DOHH2 (cell line): ENCODE measurements around the gene COL8A1.
"Not testable (repeated sequence)": the region's sequence is repeated elsewhere in the genome, so short reads cannot be mapped to it uniquely, and the experiment has no call there.

Experiments used
- H3F3A ChIP-seq: fragments of 200-600 bp; sonication (generic), shearing (Covaris generic); 2 replicates; pipeline ENCODE4 v1.6.0; 2016; ENCODE audit warnings: antibody characterized with exemption, mild to moderate bottlenecking; ENCODE audit not compliant: control insufficient read depth, insufficient read depth
- H3K27ac ChIP-seq: fragments of 200-600 bp; sonication (generic); 2 replicates; pipeline ENCODE4 v1.5.1; 2014; ENCODE audit warnings: low read depth, mild to moderate bottlenecking, low read length, moderate library complexity
- H3K27me3 ChIP-seq: fragments of 200-600 bp; sonication (generic); 2 replicates; pipeline ENCODE4 v1.6.1; 2014; ENCODE audit warnings: mild to moderate bottlenecking, low read length, mixed read lengths; ENCODE audit not compliant: control insufficient read depth
- H3K36me3 ChIP-seq: fragments of 200-600 bp; sonication (generic); 2 replicates; pipeline ENCODE4 v1.6.1; 2014; ENCODE audit warnings: mild to moderate bottlenecking, low read length, moderate library complexity, mixed read lengths; ENCODE audit not compliant: control insufficient read depth
- H3K4me1 ChIP-seq: fragments of 200-600 bp; sonication (generic); 2 replicates; pipeline ENCODE4 v1.6.1; 2014; ENCODE audit warnings: mild to moderate bottlenecking, low read length, mixed read lengths; ENCODE audit not compliant: control insufficient read depth
- H3K4me2 ChIP-seq: fragments of 200-600 bp; sonication (generic); 2 replicates; pipeline ENCODE4 v1.6.0; 2014; ENCODE audit warnings: mild to moderate bottlenecking, low read length, moderate library complexity
- H3K4me3 ChIP-seq: fragments of 200-600 bp; sonication (generic); 2 replicates; pipeline ENCODE4 v1.5.1; 2014; ENCODE audit warnings: mild to moderate bottlenecking, low read length, mixed read lengths
- H3K79me2 ChIP-seq: fragments of 200-600 bp; sonication (generic); 2 replicates; pipeline ENCODE4 v1.6.1; 2014; ENCODE audit warnings: mild to moderate bottlenecking, low read length, mixed read lengths; ENCODE audit not compliant: control insufficient read depth
- H3K9me2 ChIP-seq: fragments of 200-600 bp; sonication (generic); replicated peaks from 2 replicates; pipeline ENCODE4 v1.6.1; 2014; ENCODE audit warnings: mild to moderate bottlenecking, low read length, mixed read lengths; ENCODE audit not compliant: control insufficient read depth
- H3K9me3 ChIP-seq: fragments of 200-600 bp; sonication (generic); 2 replicates; pipeline ENCODE4 v1.6.1; 2014; ENCODE audit warnings: antibody characterized with exemption, low read length, mixed read lengths; ENCODE audit not compliant: control insufficient read depth, insufficient read depth
- H4K20me1 ChIP-seq: fragments of 200-600 bp; sonication (generic); 2 replicates; pipeline ENCODE4 v1.6.0; 2014; ENCODE audit warnings: low read depth, mild to moderate bottlenecking, antibody characterized with exemption, low read length, moderate library complexity; ENCODE audit not compliant: control insufficient read depth, insufficient read depth
- EZH2phosphoT487 ChIP-seq: fragments of 200-600 bp; sonication (generic); IDR thresholded peaks from 2 replicates; pipeline ENCODE4 v1.6.1; 2017; ENCODE audit warnings: borderline replicate concordance, mild to moderate bottlenecking, antibody characterized with exemption, low read length, moderate library complexity, mixed read lengths
- TF ChIP-seq, protein P1 (sequence below): fragments of 200-600 bp; sonication (generic); IDR thresholded peaks from one replicate; pipeline ENCODE4 v1.5.1; 2014; ENCODE audit warnings: antibody characterized with exemption, mild to moderate bottlenecking, low read depth, low read length; ENCODE audit not compliant: poor library complexity, severe bottlenecking

COL8A1 gene

GRCh38 chr3:99837715-99838114, 199.3 kb downstream of the COL8A1 start:
- Histone ChIP-seq H3K79me2 (peaks cover 73% of the 10 kb centered on the region), H3K36me3 (no peaks in the 10 kb centered on the region), H3K9me2 (no peaks in the 10 kb centered on the region), H3F3A (no peaks in the 10 kb centered on the region), H4K20me1 (peaks cover 2% of the 10 kb centered on the region; the same call in 1 of the 2 replicates), H3K27me3 (no peaks in the 10 kb centered on the region), H3K4me2 (no peak overlapping the region), H3K9me3 (no peaks in the 10 kb centered on the region), H3K4me1 (no peaks in the 10 kb centered on the region), H3K27ac (no peak overlapping the region), H3K4me3 (no peak overlapping the region)
- no peak for TF ChIP-seq EZH2phosphoT487
- TF ChIP-seq, protein P1, sequence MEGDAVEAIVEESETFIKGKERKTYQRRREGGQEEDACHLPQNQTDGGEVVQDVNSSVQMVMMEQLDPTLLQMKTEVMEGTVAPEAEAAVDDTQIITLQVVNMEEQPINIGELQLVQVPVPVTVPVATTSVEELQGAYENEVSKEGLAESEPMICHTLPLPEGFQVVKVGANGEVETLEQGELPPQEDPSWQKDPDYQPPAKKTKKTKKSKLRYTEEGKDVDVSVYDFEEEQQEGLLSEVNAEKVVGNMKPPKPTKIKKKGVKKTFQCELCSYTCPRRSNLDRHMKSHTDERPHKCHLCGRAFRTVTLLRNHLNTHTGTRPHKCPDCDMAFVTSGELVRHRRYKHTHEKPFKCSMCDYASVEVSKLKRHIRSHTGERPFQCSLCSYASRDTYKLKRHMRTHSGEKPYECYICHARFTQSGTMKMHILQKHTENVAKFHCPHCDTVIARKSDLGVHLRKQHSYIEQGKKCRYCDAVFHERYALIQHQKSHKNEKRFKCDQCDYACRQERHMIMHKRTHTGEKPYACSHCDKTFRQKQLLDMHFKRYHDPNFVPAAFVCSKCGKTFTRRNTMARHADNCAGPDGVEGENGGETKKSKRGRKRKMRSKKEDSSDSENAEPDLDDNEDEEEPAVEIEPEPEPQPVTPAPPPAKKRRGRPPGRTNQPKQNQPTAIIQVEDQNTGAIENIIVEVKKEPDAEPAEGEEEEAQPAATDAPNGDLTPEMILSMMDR, result no peak

DNA sequence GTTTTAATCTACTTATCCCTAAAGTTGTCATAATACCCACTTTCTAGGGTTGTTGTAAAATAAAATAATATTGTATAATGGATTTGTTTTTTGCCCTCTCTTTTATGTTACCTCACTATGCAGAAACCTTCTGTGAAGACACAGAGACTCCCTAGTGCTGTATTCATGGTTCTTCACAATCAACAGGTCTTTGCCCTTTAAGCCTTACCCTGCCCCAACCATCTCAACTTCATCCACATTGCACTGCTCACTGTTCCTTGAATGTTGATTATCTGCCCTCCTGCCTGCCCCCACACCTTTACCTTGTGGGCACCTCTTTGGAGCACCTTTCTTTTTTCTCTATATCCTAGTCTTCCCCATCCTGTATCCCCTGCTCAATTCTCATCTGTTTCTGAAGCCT, 200.4 kb downstream of the COL8A1 start:
- TF ChIP-seq EZH2phosphoT487, result no peak
- TF ChIP-seq, protein P1, result no peak
- no peak overlapping the region for H3K4me2 ChIP-seq

DNA sequence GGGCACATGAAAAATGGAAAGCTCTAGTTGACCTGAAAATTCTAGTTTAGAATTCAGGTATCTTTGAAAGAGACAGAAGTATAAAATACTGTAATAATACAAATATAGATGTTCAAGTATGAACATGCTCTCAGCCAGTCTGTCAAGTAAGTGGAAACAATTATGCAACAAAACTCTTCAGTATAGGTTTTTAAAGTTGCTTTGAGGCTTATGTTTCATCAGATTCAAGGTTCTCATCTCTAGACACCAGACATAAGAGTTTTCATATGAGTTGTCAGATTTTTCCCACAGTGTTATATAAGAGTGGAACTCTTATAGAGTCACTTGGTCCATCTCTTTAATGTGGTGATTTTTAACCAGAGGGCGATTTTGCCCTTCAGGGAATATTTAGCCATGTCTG, 201.2 kb downstream of the COL8A1 start:
- H3K79me2 ChIP-seq, result peaks cover 71% of the 10 kb centered on the region
- H3K9me2 ChIP-seq, result no peaks in the 10 kb centered on the region
- peaks cover 4% of the 10 kb centered on the region; the same call in 1 of the 2 replicates for H4K20me1 ChIP-seq
- H3K27me3 ChIP-seq, result no peaks in the 10 kb centered on the region
- H3K36me3 ChIP-seq, result no peaks in the 10 kb centered on the region
- no peaks in the 10 kb centered on the region for H3F3A ChIP-seq
- no peak overlapping the region for H3K4me3 ChIP-seq
- H3K9me3 ChIP-seq, result no peaks in the 10 kb centered on the region
- peaks cover 9% of the 10 kb centered on the region for H3K4me1 ChIP-seq
- TF ChIP-seq, protein P1, result no peak
- TF ChIP-seq EZH2phosphoT487, result no peak
- no peak overlapping the region for H3K27ac ChIP-seq
- H3K4me2 ChIP-seq, result no peak overlapping the region

More for the DNA sequence above, 200.4 kb downstream of the COL8A1 start:
- peaks cover 72% of the 10 kb centered on the region for H3K79me2 ChIP-seq
- H3F3A ChIP-seq, result no peaks in the 10 kb centered on the region
- peaks cover 2% of the 10 kb centered on the region; the same call in 1 of the 2 replicates for H4K20me1 ChIP-seq
- H3K27me3 ChIP-seq, result no peaks in the 10 kb centered on the region
- no peaks in the 10 kb centered on the region for H3K9me3 ChIP-seq
- H3K9me2 ChIP-seq, result no peaks in the 10 kb centered on the region
- no peaks in the 10 kb centered on the region for H3K36me3 ChIP-seq
- H3K4me1 ChIP-seq, result no peaks in the 10 kb centered on the region; the same call in 1 of the 2 replicates
- no peak overlapping the region for H3K27ac ChIP-seq
- H3K4me3 ChIP-seq, result no peak overlapping the region

GRCh38 chr3:99841949-99842348, 203.6 kb downstream of the COL8A1 start:
- H3K27me3 ChIP-seq, H3K9me3 ChIP-seq, H3K36me3 ChIP-seq, H3K9me2 ChIP-seq, H3F3A ChIP-seq, H3K4me3 ChIP-seq, H3K27ac ChIP-seq, H3K4me2 ChIP-seq: not testable (repeated sequence)
- Histone ChIP-seq H3K79me2 (peaks cover 71% of the 10 kb centered on the region), H4K20me1 (peaks cover 14% of the 10 kb centered on the region; the same call in 1 of the 2 replicates), H3K4me1 (peaks cover 20% of the 10 kb centered on the region)
